K562 (cell line): ENCODE data around the gene PRPSAP1. TPM values are rescaled to one million over a fixed set of nuclear protein-coding genes. Genes with fewer than 3 reads are reported as not detected.
A peak's percentile ranks its signal among the peaks of the same experiment; 100 is the strongest.

Experiments
- BCOR ChIP-seq: fragments of 450-650 bp; IDR thresholded peaks from 2 replicates; pipeline ENCODE4 v1.6.1; 2016
- C11orf30 ChIP-seq: fragments of 450-650 bp; IDR thresholded peaks from 2 replicates; pipeline ENCODE4 v1.6.1; 2016; ENCODE audit warnings: low read depth, mild to moderate bottlenecking
- CBFA2T3 ChIP-seq: fragments of 450-650 bp; IDR thresholded peaks from 2 replicates; pipeline ENCODE4 v1.6.1; 2017
- FIP1L1 ChIP-seq: fragments of 200-400 bp; formaldehyde crosslinking; IDR thresholded peaks from 2 replicates; pipeline ENCODE4 v1.6.1; 2018; ENCODE audit warnings: mild to moderate bottlenecking, low read depth, low read length; ENCODE audit not compliant: poor library complexity, severe bottlenecking
- HMBOX1 ChIP-seq: sonication (generic); IDR thresholded peaks from 2 replicates; pipeline ENCODE4 v1.6.1; 2016
- HOMEZ ChIP-seq: fragments of 250-450 bp; sonication (Bioruptor Pico); IDR thresholded peaks from 2 replicates; pipeline ENCODE4 v1.4.0; 2020; ENCODE audit warnings: mild to moderate bottlenecking, moderate library complexity
- MBD2 ChIP-seq: sonication (generic); IDR thresholded peaks from 2 replicates; pipeline ENCODE4 v1.6.1; 2016; ENCODE audit warnings: low read depth, borderline replicate concordance
- NEUROD1 ChIP-seq: fragments of 150-350 bp; IDR thresholded peaks from 2 replicates; pipeline ENCODE4 v1.6.1; 2014; ENCODE audit warnings: borderline replicate concordance, low read length, low read depth; ENCODE audit not compliant: partially characterized antibody
- NR4A1 ChIP-seq, 2 experiments: fragments of 250-450 bp in 1 of 2; fragments of 450-650 bp in 1 of 2; sonication (Bioruptor Pico) in 1 of 2; IDR thresholded peaks; 2 replicates each; pipeline versions ENCODE4 v1.4.0 to v1.6.1; 2016 to 2020; ENCODE audit warnings: mild to moderate bottlenecking in 2 of 2, missing compliant biosample characterization in 1 of 2, missing genetic modification characterization in 1 of 2, moderate library complexity in 1 of 2
- PHF21A ChIP-seq: fragments of 450-650 bp; IDR thresholded peaks from 2 replicates; pipeline ENCODE4 v1.6.1; 2017; ENCODE audit warnings: low read depth, borderline replicate concordance
- RB1 ChIP-seq: fragments of 450-650 bp; IDR thresholded peaks from 2 replicates; pipeline ENCODE4 v1.6.1; 2017; ENCODE audit warnings: low read depth, mild to moderate bottlenecking
- RFX7 ChIP-seq: fragments of 250-450 bp; sonication (Bioruptor Pico); IDR thresholded peaks from 2 replicates; pipeline ENCODE4 v1.5.1; 2021; ENCODE audit warnings: mild to moderate bottlenecking
- SIN3A ChIP-seq, 2 experiments: fragments of 150-350 bp in 1 of 2; IDR thresholded peaks; 2 replicates each; pipeline ENCODE4 v1.6.1; 2011 to 2016; ENCODE audit warnings: borderline replicate concordance in 2 of 2, low read depth in 2 of 2, low read length in 2 of 2, mild to moderate bottlenecking in 2 of 2, moderate library complexity in 2 of 2; ENCODE audit not compliant: control insufficient read depth in 1 of 2
- SOX6 ChIP-seq: fragments of 450-650 bp; IDR thresholded peaks from 2 replicates; pipeline ENCODE4 v1.6.1; 2014; ENCODE audit warnings: mild to moderate bottlenecking
- SRF ChIP-seq, 2 experiments: fragments of 250-450, 450-650 bp in 1 of 2; sonication (Bioruptor Pico) in 1 of 2; sonication (generic) in 1 of 2; formaldehyde crosslinking; IDR thresholded peaks; 2 replicates each; pipeline versions ENCODE4 v1.5.0 to v1.5.1; 2020 to 2022; ENCODE audit warnings: mild to moderate bottlenecking in 1 of 2, missing genetic modification reagents in 1 of 2
- TARDBP ChIP-seq: fragments of 450-650 bp; IDR thresholded peaks from 2 replicates; pipeline ENCODE4 v1.6.1; 2016
- ZNF165 ChIP-seq: fragments of 250-450 bp; sonication (Bioruptor Pico); IDR thresholded peaks from 2 replicates; pipeline ENCODE4 v1.4.0; 2020; ENCODE audit warnings: borderline replicate concordance
- ZNF280B ChIP-seq: fragments of 250-450 bp; sonication (Bioruptor Pico); IDR thresholded peaks from 2 replicates; pipeline ENCODE4 v1.5.1; 2021; ENCODE audit warnings: mild to moderate bottlenecking
- ZNF41 ChIP-seq: fragments of 250-450 bp; sonication (Bioruptor Pico); conservative IDR thresholded peaks from 2 replicates; pipeline ENCODE4 v1.4.0; 2020; ENCODE audit warnings: mild to moderate bottlenecking
- polyA plus RNA-seq, 8 experiments: library from polyadenylated mRNA; depleted of rRNA in 4 of 8; stranded (reverse) in 5 of 8; unstranded in 3 of 8; fragments of >200 nt; fragmentation: Nextera tagmentation in 2 of 8; fragmentation: Illumina TruSeq in 1 of 8; extraction: Ambion mirVana in 2 of 8; extraction: Trizol in 1 of 8; gene quantifications; 2 replicates each; pipeline versions ENCODE4 v1.2.1 to v1.2.3, GENCODE V29; 2011 to 2014; ENCODE audit warnings: inconsistent platforms in 1 of 8, missing spikeins in 1 of 8
- total RNA-seq, 7 experiments: library from RNA; depleted of rRNA in 6 of 7; stranded (reverse); fragments of >200 nt in 6 of 7; fragmentation: Illumina TruSeq in 2 of 7; extraction: Trizol in 2 of 7; gene quantifications; 2 replicates each; pipeline versions ENCODE4 v1.2.1 to v1.2.3, GENCODE V29; 2011 to 2021; ENCODE audit warnings: low replicate concordance in 1 of 7
- TF ChIP-seq, protein P1 (sequence below): sonication (generic); formaldehyde crosslinking; IDR thresholded peaks from 2 replicates; pipeline ENCODE4 v1.8.0; 2022; ENCODE audit warnings: mild to moderate bottlenecking, missing genetic modification reagents

Gene PRPSAP1
- total and polyA plus RNA-seq, 9 of the 15 experiments (the other 6 are each of a cell fraction or from before 2014, with no cell fraction given): 21.9 to 77.1 (median 40.8) TPM

DNA sequence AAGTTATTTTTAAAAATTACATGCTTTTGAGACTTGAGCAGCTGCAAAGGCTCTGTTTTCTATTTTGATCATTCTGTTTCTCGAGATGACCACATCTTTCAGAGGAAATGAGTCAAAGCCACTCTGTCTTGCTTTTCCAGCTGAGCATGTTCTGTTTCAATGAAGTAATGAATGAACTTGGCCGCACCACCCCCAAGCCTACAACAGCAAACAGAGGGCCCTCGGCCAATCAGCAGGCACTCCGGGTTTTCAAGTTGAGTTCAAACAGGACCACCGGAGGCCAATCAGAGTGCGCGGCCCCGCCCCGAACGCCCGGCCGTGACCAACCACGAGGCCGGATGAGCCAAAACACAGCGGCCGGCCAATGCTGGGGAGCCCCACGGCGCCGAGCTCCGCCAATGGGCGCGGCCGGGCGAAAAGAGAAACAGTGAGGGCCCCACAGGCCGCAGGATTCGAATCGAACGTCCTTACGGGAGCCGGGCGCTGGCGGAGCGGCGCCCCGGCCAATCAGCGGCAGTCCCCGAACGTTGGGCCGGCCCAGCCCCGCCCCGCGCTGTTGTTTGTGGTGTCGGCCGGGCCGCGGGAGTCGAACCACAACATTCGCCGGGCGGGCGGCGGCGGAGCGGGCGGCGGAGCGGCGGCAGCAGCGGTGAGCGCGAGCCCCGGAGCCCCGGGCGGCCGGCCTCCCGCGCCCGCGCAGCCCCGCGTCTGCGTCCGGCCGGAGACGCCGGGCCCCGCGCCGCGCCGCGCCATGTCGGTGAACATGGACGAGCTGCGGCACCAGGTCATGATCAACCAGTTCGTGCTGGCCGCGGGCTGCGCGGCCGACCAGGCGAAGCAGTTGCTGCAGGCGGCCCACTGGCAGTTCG lies 88.7 kb downstream of the PRPSAP1 start, which contains the start of gene UBALD2 (continued):
- no peak for TF ChIP-seq NR4A1 (CRISPR knock-in tag; IDR thresholded peaks at IDR 0.05)
- peak; percentile 89 for TF ChIP-seq NR4A1 (tag; IDR thresholded peaks at IDR 0.05)
- TF ChIP-seq NEUROD1: peak; percentile 93
- TF ChIP-seq ZNF280B (CRISPR knock-in tag): no peak
- peak in 1 of 2 experiments; percentile 52; a peak in 1 of 4 replicates for TF ChIP-seq SRF (CRISPR knock-in tag; IDR thresholded peaks at IDR 0.05)
- TF ChIP-seq HOMEZ (CRISPR knock-in tag): no peak
- peak; percentile 77 for TF ChIP-seq RB1
- no peak for TF ChIP-seq TARDBP
- TF ChIP-seq ZNF165 (CRISPR knock-in tag): no peak
- TF ChIP-seq, protein P1, sequence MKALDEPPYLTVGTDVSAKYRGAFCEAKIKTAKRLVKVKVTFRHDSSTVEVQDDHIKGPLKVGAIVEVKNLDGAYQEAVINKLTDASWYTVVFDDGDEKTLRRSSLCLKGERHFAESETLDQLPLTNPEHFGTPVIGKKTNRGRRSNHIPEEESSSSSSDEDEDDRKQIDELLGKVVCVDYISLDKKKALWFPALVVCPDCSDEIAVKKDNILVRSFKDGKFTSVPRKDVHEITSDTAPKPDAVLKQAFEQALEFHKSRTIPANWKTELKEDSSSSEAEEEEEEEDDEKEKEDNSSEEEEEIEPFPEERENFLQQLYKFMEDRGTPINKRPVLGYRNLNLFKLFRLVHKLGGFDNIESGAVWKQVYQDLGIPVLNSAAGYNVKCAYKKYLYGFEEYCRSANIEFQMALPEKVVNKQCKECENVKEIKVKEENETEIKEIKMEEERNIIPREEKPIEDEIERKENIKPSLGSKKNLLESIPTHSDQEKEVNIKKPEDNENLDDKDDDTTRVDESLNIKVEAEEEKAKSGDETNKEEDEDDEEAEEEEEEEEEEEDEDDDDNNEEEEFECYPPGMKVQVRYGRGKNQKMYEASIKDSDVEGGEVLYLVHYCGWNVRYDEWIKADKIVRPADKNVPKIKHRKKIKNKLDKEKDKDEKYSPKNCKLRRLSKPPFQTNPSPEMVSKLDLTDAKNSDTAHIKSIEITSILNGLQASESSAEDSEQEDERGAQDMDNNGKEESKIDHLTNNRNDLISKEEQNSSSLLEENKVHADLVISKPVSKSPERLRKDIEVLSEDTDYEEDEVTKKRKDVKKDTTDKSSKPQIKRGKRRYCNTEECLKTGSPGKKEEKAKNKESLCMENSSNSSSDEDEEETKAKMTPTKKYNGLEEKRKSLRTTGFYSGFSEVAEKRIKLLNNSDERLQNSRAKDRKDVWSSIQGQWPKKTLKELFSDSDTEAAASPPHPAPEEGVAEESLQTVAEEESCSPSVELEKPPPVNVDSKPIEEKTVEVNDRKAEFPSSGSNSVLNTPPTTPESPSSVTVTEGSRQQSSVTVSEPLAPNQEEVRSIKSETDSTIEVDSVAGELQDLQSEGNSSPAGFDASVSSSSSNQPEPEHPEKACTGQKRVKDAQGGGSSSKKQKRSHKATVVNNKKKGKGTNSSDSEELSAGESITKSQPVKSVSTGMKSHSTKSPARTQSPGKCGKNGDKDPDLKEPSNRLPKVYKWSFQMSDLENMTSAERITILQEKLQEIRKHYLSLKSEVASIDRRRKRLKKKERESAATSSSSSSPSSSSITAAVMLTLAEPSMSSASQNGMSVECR: no peak
- no peak for TF ChIP-seq CBFA2T3
- TF ChIP-seq MBD2: peak; percentile 96
- TF ChIP-seq C11orf30: no peak
- no peak for TF ChIP-seq HMBOX1
- no peak for TF ChIP-seq BCOR
- no peak for TF ChIP-seq PHF21A
- no peak for TF ChIP-seq ZNF41 (CRISPR knock-in tag)
- no peak; the same call in 1 of the 2 replicates for TF ChIP-seq SOX6
- peak; percentile 15 to 57; a peak in 1 of 4 replicates for TF ChIP-seq SIN3A (IDR thresholded peaks at IDR 0.05; ENCODE audit: borderline replicate concordance in 2 of 2, control insufficient read depth in 1 of 2, low read depth in 2 of 2, low read length in 2 of 2)
- no peak for TF ChIP-seq RFX7 (CRISPR knock-in tag)
- no peak for TF ChIP-seq FIP1L1
